G401 (cell line): ENCODE results near the gene ZNF701. TPM values are rescaled to one million over a fixed set of nuclear protein-coding genes. Genes with fewer than 3 reads are reported as not detected.
A peak's percentile ranks its signal among the peaks of the same experiment; 100 is the strongest.
"Not testable (repeated sequence)": the region's sequence is repeated elsewhere in the genome, so short reads cannot be mapped to it uniquely, and the experiment has no call there.

ENCODE experiments used
- DNase-seq: peaks from one replicate; pipeline ENCODE4 v3.0.0-alpha.2; 2015; ENCODE audit warnings: low spot score
- in situ Hi-C: cut with HindIII; loops from 2 replicates; pipeline ENCODE4 v1.10.0; 2016; ENCODE audit warnings: low sequenced_read_pairs, mixed read lengths
- total RNA-seq: library from RNA; depleted of rRNA; stranded (reverse); fragments of >200 nt; shearing (Covaris generic); gene quantifications from 2 replicates; pipeline ENCODE4 v1.2.3, GENCODE V29; 2014; rRNA removed

The ZNF701 gene
- 1.1 and 1.2 TPM in 2 replicates for total RNA-seq

DNA sequence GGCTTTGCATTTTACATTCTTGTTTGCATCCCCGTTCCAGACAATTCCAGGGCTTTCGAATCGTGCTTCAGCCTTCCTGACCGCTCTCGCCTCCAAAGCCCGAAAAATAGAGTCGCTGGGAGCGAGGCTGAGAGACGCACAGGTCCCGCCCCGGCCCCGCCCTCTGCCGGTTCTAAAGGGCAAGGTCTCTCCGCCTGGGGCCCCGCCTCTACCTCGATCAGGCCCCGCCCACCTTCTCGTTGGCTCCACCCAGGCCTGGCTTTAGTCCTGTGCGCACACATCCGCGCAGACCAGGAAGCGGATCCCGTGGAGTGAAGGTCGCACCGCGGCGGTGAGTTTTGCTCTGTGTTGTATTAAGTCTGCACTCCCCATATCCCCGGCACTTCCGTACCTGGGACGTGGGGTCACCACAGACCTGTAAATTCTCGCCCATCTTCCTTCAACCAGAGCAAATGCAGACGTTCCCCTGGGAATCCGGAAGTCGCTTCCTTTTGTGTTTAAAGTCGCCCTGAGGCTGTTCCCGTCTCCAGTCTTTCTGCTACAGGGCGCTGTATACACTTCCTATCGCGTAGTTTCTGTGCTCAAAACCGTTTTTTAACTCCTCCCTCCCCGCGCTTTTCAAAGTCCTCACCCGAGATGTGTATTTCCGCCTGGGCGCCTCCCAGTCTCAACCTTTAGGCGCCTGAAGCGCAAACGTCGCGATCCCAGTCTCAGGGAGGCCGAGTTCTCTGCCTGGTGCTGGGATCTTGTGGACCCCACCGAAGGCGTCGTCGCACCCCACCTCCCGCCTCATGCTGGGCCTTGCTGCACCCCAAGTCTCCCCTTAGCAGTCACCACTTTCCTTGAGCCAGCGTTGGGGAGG is at the start of gene ZNF701:
ZNF701 (plus strand) TSS at position 288 of the 862 bp plus-strand sequence. CDS start 3,861 bp downstream, outside the sequence.
- peak; percentile 96 for DNase-seq
- in situ Hi-C loops: no loop called here

DNA sequence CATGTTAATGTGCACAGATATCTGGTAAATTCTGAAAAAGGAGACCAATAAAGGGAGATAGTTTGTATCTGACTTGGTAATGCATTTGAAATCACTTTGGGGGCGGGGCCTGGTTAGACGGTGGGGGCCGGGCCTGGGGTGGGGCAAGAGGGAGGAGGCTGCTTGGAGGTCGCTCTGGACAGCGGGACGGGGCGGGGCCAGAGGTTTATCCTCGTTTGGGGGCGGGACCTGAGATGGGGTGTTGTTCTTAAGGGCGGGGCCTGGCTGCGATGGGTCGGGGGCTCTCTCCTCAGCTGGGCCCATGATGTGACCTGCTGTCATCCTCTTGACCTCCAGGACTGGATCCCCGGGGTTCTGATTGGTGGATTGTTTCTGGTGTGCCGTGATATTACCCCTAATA is 47.5 kb upstream of the ZNF701 start:
- in situ Hi-C loops: no loop called here
- no peak for DNase-seq

- in situ Hi-C loops: no loop called here
- no peak for DNase-seq
Measured at GRCh38 chr19:52524086-52524485, 46.0 kb upstream of the ZNF701 start.

GRCh38 chr19:52527134-52527955 is 42.7 kb upstream of the ZNF701 start, which contains the start of gene ZNF808:
Gene ZNF808, plus strand, starts transcription at chr19:52527668. Its CDS starts 15,617 bp downstream, at chr19:52543285.
- DNase-seq: peak; percentile 95
- in situ Hi-C loops: no loop called here

- in situ Hi-C loops: no loop called here
- peak; percentile 4 for DNase-seq
Measured at GRCh38 chr19:52527956-52528351, 42.1 kb upstream of the ZNF701 start.

DNA sequence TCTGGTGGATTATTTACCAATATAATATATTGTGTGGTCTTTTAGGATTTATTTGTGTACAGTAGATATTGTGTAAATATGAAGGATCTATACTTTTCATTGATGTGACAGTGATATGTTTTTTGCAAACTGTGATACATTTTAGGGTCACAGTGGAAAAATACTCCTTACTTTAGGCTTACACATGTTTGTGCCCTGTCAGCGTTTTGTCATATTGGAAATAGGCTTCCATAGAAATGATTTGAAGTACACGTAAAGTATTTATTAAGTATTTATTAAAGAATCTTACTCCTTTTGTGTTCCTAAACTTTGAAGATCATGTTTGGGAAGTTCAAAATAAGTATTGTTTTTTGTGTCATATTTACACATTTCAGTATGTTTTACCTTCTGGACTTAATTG is 37.6 kb upstream of the ZNF701 start:
- DNase-seq: no peak
- in situ Hi-C loops: no loop called here

- DNase-seq: no peak
- in situ Hi-C loops: no loop called here
Measured at GRCh38 chr19:52533901-52534300, 36.2 kb upstream of the ZNF701 start.

- DNase-seq, in situ Hi-C loops: not testable (repeated sequence)
Measured at GRCh38 chr19:52535385-52535770, 34.7 kb upstream of the ZNF701 start.

- peak; percentile 94 for DNase-seq
- in situ Hi-C loops: no loop called here
Measured at GRCh38 chr19:52535771-52536447, 34.2 kb upstream of the ZNF701 start.

DNA sequence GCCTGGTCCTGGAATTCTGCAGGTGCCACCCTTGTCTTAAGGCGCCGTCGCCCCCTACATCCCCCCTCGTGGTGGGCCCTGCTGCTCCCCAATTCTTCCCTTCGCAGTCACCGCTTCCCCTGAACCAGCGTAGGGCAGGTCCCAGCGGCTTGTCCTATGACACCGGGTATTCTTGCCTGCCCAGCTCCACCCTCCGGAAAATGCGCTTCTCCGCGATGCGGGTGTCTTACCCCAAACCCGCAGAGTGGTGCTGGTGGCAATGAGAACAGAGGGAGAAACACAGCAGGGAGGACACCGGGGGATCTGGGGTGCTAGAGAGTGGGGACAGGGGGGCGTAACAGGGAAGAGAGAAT is 33.7 kb upstream of the ZNF701 start:
- in situ Hi-C loops: no loop called here
- peak; percentile 49 for DNase-seq

GRCh38 chr19:52538815-52539214 is 31.3 kb upstream of the ZNF701 start:
- in situ Hi-C loops, DNase-seq: not testable (repeated sequence)

DNA sequence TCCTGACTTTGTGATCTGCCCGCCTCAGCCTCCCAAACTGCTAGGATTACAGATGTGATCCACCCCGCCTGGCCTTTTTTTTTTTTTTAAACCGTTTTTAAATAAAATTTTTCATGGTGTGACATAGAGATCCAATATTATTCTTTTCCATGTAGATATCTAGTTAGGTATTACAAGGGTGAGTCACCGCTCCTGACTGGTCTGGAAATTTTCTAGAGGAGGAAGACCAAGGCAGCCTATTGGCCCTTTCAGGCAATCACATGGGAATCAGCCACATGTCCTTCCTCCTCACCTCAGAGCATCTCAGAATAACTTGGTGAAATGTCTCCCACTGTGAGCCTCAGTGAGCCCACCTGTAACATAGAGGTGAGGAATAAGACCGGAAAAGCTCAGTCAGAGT is 28.9 kb upstream of the ZNF701 start:
- DNase-seq, in situ Hi-C loops: not testable (repeated sequence)

- DNase-seq: no peak
- in situ Hi-C loops: no loop called here
Measured at GRCh38 chr19:52541608-52542007, 28.5 kb upstream of the ZNF701 start.

DNA sequence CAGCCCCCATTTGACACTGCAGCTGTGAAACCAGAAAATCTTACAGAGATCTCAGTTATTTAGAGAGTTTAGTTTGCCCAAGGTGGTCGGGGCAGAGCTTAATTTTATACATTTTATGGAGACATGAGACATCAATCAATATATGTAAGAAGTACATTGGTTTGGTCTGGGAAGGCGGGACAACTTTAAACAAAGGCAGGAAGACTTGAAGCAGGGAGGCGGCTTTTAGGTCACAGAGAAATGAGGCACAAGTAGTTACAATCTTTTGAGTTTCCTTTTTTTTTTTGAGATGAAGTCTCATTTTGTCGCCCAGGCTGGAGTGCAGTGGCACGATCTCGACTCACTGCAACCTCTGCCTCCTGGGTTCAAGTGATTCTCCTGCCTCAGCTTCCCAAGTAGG is 27.5 kb upstream of the ZNF701 start:
- in situ Hi-C loops, DNase-seq: not testable (repeated sequence)

- in situ Hi-C loops: no loop called here
- no peak for DNase-seq
Measured at GRCh38 chr19:52542984-52543664, 27.0 kb upstream of the ZNF701 start.

- in situ Hi-C loops: no loop called here
- DNase-seq: no peak
Measured at GRCh38 chr19:52554216-52554971, 15.7 kb upstream of the ZNF701 start.

DNA sequence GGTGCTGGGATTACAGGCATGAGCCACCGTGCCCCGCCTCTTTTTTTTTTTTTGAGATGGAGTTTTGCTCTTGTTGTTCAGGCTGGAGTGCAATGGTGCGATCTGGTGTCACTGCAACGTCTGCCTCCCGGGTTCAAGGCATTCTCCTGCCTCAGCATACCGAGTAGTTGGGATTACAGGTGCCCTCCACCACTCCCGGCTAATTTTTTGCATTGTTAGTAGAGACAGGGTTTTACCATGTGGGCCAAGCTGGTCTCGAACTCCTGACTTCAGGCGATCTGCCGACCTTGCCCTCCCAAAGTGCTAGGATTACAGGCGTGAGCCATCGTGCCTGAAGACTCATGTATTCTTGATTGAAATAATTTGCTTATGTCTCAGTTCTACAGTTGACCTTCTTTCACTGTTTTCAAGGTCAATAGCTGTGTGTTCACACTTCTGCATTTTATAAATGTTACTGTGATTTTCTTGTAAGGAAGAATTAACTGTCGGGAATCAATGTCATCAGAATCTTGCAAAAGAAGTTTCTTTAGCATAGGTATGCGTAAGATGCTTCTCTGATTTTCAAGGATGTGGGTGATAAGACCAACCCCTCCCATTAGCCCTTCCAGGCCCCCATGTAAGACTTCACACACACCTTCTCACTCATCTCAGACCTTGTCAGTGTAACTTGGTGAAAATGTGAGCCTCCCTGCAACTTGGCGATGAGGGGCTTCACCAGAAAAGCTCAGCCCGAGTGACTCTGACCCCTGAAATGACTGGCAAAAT is 12.7 kb upstream of the ZNF701 start:
- DNase-seq: no peak
- in situ Hi-C loops: no loop called here
